IMR-90 (cell line): ENCODE data around the gene DZIP1L. TPM values are rescaled to one million over a fixed set of nuclear protein-coding genes. Genes with fewer than 3 reads are reported as not detected.

ENCODE experiments used
- ATAC-seq: fragments of 200-7000 bp; cut with Tn5 transposase; 2 replicates; pipeline ENCODE4 v1.9.1; 2020; ENCODE audit warnings: low read depth, mild to moderate bottlenecking, moderate library complexity
- BruUV-seq: library from RNA; stranded (reverse); fragments of 400-500 nt; replicated peaks from 2 replicates; lab custom pipeline; 2021; lab: Mats Ljungman, UMichigan
- CTCF ChIA-PET: fragments of 300-600 bp; formaldehyde crosslinking; extraction: SDS; loops from one replicate; lab custom pipeline; 2021; ENCODE audit warnings: antibody characterized with exemption; lab: Yijun Ruan, JAX
- POLR2A ChIA-PET: fragments of 300-600 bp; sonication (Branson Sonifier 250); formaldehyde crosslinking; loops from one replicate; lab custom pipeline; 2022; ENCODE audit warnings: antibody characterized with exemption; ENCODE audit not compliant: unreplicated experiment; lab: Charles Lee
- DNase-seq: peaks from one replicate; pipeline ENCODE4 v3.0.0; 2013
- H2AFZ ChIP-seq: replicated peaks from 2 replicates; pipeline ENCODE3; 2013; ENCODE audit warnings: low read length, mild to moderate bottlenecking; ENCODE audit not compliant: poor library complexity
- H2AK5ac ChIP-seq: 2 replicates; pipeline ENCODE4 v1.6.1; 2013; ENCODE audit warnings: low read depth, low read length, inconsistent platforms
- H2AK9ac ChIP-seq: replicated peaks from 2 replicates; pipeline ENCODE3; 2013; ENCODE audit warnings: mild to moderate bottlenecking, low read depth, low read length, moderate library complexity; ENCODE audit not compliant: poor library complexity
- H2BK120ac ChIP-seq: 2 replicates; pipeline ENCODE4 v1.6.1; 2013; ENCODE audit warnings: low read depth, low read length, inconsistent platforms
- H2BK15ac ChIP-seq: 3 replicates; pipeline ENCODE4 v1.6.1; 2013; ENCODE audit warnings: low read depth, low read length, inconsistent platforms
- H2BK20ac ChIP-seq: 2 replicates; pipeline ENCODE4 v1.6.1; 2013; ENCODE audit warnings: low read depth, mild to moderate bottlenecking, inconsistent platforms, low read length, moderate library complexity
- H2BK5ac ChIP-seq: 2 replicates; pipeline ENCODE4 v1.6.1; 2013; ENCODE audit warnings: mild to moderate bottlenecking, low read depth, low read length, inconsistent platforms; ENCODE audit not compliant: poor library complexity, severe bottlenecking
- H3K14ac ChIP-seq: replicated peaks from 2 replicates; pipeline ENCODE4 v1.6.1; 2013; ENCODE audit warnings: low read depth, low read length, inconsistent platforms
- H3K18ac ChIP-seq: 2 replicates; pipeline ENCODE4 v1.6.1; 2013; ENCODE audit warnings: low read depth, low read length, control low read depth
- H3K23ac ChIP-seq: 2 replicates; pipeline ENCODE4 v1.6.1; 2013; ENCODE audit warnings: low read depth, low read length, inconsistent platforms
- H3K27ac ChIP-seq: 2 replicates; pipeline ENCODE4 v1.5.1; 2013; ENCODE audit warnings: mild to moderate bottlenecking, control low read depth, low read length; ENCODE audit not compliant: insufficient read depth
- H3K27me3 ChIP-seq: 2 replicates; pipeline ENCODE4 v1.6.1; 2013; ENCODE audit warnings: low read length; ENCODE audit not compliant: control insufficient read depth, insufficient read depth
- H3K36me3 ChIP-seq: 2 replicates; pipeline ENCODE4 v1.6.1; 2013; ENCODE audit warnings: low read length, mixed read lengths; ENCODE audit not compliant: control insufficient read depth, insufficient read depth
- H3K4ac ChIP-seq: 2 replicates; pipeline ENCODE4 v1.6.1; 2013; ENCODE audit warnings: low read depth, low read length, inconsistent platforms
- H3K4me1 ChIP-seq: 2 replicates; pipeline ENCODE4 v1.6.1; 2013; ENCODE audit warnings: low read length, mixed read lengths; ENCODE audit not compliant: control insufficient read depth, insufficient read depth
- H3K4me2 ChIP-seq: 2 replicates; pipeline ENCODE4 v1.6.1; 2013; ENCODE audit warnings: low read depth, mild to moderate bottlenecking, control low read depth, low read length, moderate library complexity
- H3K4me3 ChIP-seq: 2 replicates; pipeline ENCODE4 v1.5.1; 2013; ENCODE audit warnings: low read depth, mild to moderate bottlenecking, control low read depth, low read length, moderate library complexity; ENCODE audit not compliant: insufficient read depth
- H3K56ac ChIP-seq: 2 replicates; pipeline ENCODE4 v1.6.1; 2013; ENCODE audit warnings: low read length, inconsistent platforms; ENCODE audit not compliant: insufficient read depth; ENCODE audit errors: extremely low read depth
- H3K79me1 ChIP-seq, 2 experiments: 2 replicates each; pipeline ENCODE4 v1.6.1; 2013; ENCODE audit warnings: low read length in 2 of 2, inconsistent platforms in 1 of 2, low read depth in 1 of 2
- H3K9ac ChIP-seq: 2 replicates; pipeline ENCODE4 v1.6.1; 2013; ENCODE audit warnings: low read depth, low read length, control low read depth
- H3K9me1 ChIP-seq: 2 replicates; pipeline ENCODE4 v1.6.1; 2013; ENCODE audit warnings: low read length, inconsistent platforms; ENCODE audit not compliant: insufficient read depth
- H3K9me3 ChIP-seq: 2 replicates; pipeline ENCODE4 v1.6.1; 2013; ENCODE audit warnings: low read length; ENCODE audit not compliant: control insufficient read depth, insufficient read depth
- H4K20me1 ChIP-seq: 2 replicates; pipeline ENCODE4 v1.6.1; 2013; ENCODE audit warnings: low read length, inconsistent platforms; ENCODE audit not compliant: insufficient read depth
- H4K5ac ChIP-seq: 2 replicates; pipeline ENCODE4 v1.6.1; 2013; ENCODE audit warnings: mild to moderate bottlenecking, low read depth, low read length, control low read depth
- H4K8ac ChIP-seq, 2 experiments: 2 replicates each; pipeline ENCODE4 v1.6.1; 2013; ENCODE audit warnings: low read depth in 2 of 2, low read length in 2 of 2, control low read depth in 1 of 2, inconsistent platforms in 1 of 2
- H4K91ac ChIP-seq: 2 replicates; pipeline ENCODE4 v1.6.1; 2013; ENCODE audit warnings: low read depth, low read length, inconsistent platforms; ENCODE audit not compliant: insufficient read depth
- CTCF ChIP-seq: conservative IDR thresholded peaks from 2 replicates; pipeline ENCODE4 v1.5.1; 2012; ENCODE audit warnings: mild to moderate bottlenecking, low read depth, low read length, improper control_type of control experiment
- ELK1 ChIP-seq: fragments of 150-350 bp; IDR thresholded peaks from 2 replicates; pipeline ENCODE4 v1.6.1; 2016; ENCODE audit warnings: low read depth, mild to moderate bottlenecking, low read length, moderate library complexity, borderline replicate concordance
- RAD21 ChIP-seq: IDR thresholded peaks from 2 replicates; pipeline ENCODE4 v1.6.1; 2012; ENCODE audit warnings: low read length, improper control_type of control experiment
- RFX5 ChIP-seq: IDR thresholded peaks from 2 replicates; pipeline ENCODE4 v1.8.0; 2012; ENCODE audit warnings: low read depth, mild to moderate bottlenecking, low read length, moderate library complexity
- USF2 ChIP-seq: fragments of 150-350 bp; IDR thresholded peaks from 2 replicates; pipeline ENCODE4 v1.6.1; 2017; ENCODE audit warnings: mild to moderate bottlenecking, antibody characterized with exemption, low read length, low read depth
- WGBS, 2 experiments: methylation state at CpG; one replicate each; pipeline versions ENCODE4 v1.1.5 to v1.1.7; 2013; ENCODE audit warnings: missing lambda C conversion rate in 2 of 2; ENCODE audit not compliant: insufficient read length in 1 of 2; ENCODE audit errors: extremely low coverage in 2 of 2; 5-methylcytosine and 5-hydroxymethylcytosine counted together
- dilution Hi-C: fragments of 300-500 bp; cut with HindIII; formaldehyde crosslinking; loops from one replicate; pipeline ENCODE4 v1.14.3; 2018; ENCODE audit warnings: low sequenced_read_pairs; ENCODE audit not compliant: unreplicated experiment
- in situ Hi-C: fragments of 300-500 bp; cut with MboI; formaldehyde crosslinking; loops from 3 replicates; pipeline ENCODE4 v1.14.3; 2019; ENCODE audit warnings: low sequenced_read_pairs, inconsistent platforms, mixed read lengths
- intact Hi-C: fragments of 100-400 bp; cut with micrococcal nuclease; formaldehyde crosslinking; loops from 2 replicates; pipeline ENCODE4 v1.10.0; 2022
- polyA plus RNA-seq, 3 experiments: library from polyadenylated mRNA; depleted of rRNA; stranded (reverse); fragments of >200 nt; gene quantifications; 2 replicates each; pipeline ENCODE4 v1.2.3, GENCODE V29; 2012; ENCODE audit warnings: low replicate concordance in 1 of 3
- total RNA-seq: library from RNA; depleted of rRNA; stranded (reverse); fragments of >200 nt; gene quantifications from 2 replicates; pipeline ENCODE4 v1.2.3, GENCODE V29; 2012

DZIP1L gene
- total and polyA plus RNA-seq, 2 of the 4 experiments (the other 2 are of a cell fraction), result 12.9 to 14.7 TPM

- Histone ChIP-seq H2BK20ac (no peak overlapping the region), H2BK5ac (no peak overlapping the region), H3K79me1 (no peaks in the 10 kb centered on the region), H3K36me3 (peaks cover 1% of the 10 kb centered on the region; the same call in 1 of the 2 replicates), H3K9me1 (no peaks in the 10 kb centered on the region; the same call in 1 of the 2 replicates), H3K4me3 (no peak overlapping the region), H3K4ac (no peak overlapping the region), H3K4me2 (no peak overlapping the region), H2AK5ac (no peak overlapping the region), H3K9me3 (no peaks in the 10 kb centered on the region), H3K23ac (no peak overlapping the region), H2AK9ac (no peak overlapping the region), H4K20me1 (no peaks in the 10 kb centered on the region), H4K91ac (no peak overlapping the region), H3K14ac (no peak overlapping the region), H3K4me1 (no peaks in the 10 kb centered on the region), H3K56ac (no peak overlapping the region), H4K8ac (no peak overlapping the region), H3K18ac (no peak overlapping the region), H3K27me3 (no peaks in the 10 kb centered on the region), H2BK15ac (no peak overlapping the region), H2BK120ac (no peak overlapping the region), H3K9ac (no peak overlapping the region), H3K27ac (no peak overlapping the region), H4K5ac (no peak overlapping the region), H2AFZ (no peak overlapping the region)
- TF ChIP-seq RFX5 (no peak), CTCF (no peak), USF2 (no peak), ELK1 (no peak), RAD21 (no peak)
- no TSS peak for BruUV-seq
- ChIA-PET POLR2A (no interaction called here), CTCF (no interaction called here)
- whole genome bisulfite sequencing, 2 experiments, result no CpG with 5 or more reads among the region's 2 CpGs
- intact Hi-C loops (no loop called here), dilution Hi-C loops (no loop called here), in situ Hi-C loops (no loop called here)
- no peak for ATAC-seq
- no peak for DNase-seq
These were observed 99.3 kb downstream of the DZIP1L start for GRCh38 chr3:138016065-138016464.
